Immature natural killer cell (primary cell): ENCODE data around the gene AKR1C1. TPM values are rescaled to one million over a fixed set of nuclear protein-coding genes. Genes with fewer than 3 reads are reported as not detected.
"Not testable (repeated sequence)": the region's sequence is repeated elsewhere in the genome, so short reads cannot be mapped to it uniquely, and the experiment has no call there.

Source experiments
- DNase-seq, 3 donors: peaks; one replicate each; pipeline ENCODE4 v3.0.0; 2022; ENCODE audit warnings: mixed read lengths in 1 of 3
- H3K27ac Mint-ChIP-seq, 6 donors: one replicate each; pipeline ENCODE4 v1.8.0; 2020; ENCODE audit warnings: mixed read lengths in 6 of 6, mild to moderate bottlenecking in 5 of 6, inconsistent platforms in 4 of 6, moderate library complexity in 3 of 6
- H3K27me3 Mint-ChIP-seq, 3 donors: one replicate each; pipeline ENCODE4 v1.8.0; 2020 to 2021; ENCODE audit warnings: low read depth in 3 of 3, mild to moderate bottlenecking in 3 of 3, mixed read lengths in 3 of 3, moderate library complexity in 3 of 3, inconsistent platforms in 1 of 3
- H3K36me3 Mint-ChIP-seq, 3 donors: one replicate each; pipeline ENCODE4 v1.8.0; 2020; ENCODE audit warnings: mixed read lengths in 3 of 3, inconsistent platforms in 2 of 3, mild to moderate bottlenecking in 2 of 3
- H3K4me1 Mint-ChIP-seq, 2 donors: one replicate each; pipeline ENCODE4 v1.8.0; 2020; ENCODE audit warnings: inconsistent platforms in 2 of 2, mild to moderate bottlenecking in 2 of 2, mixed read lengths in 2 of 2, moderate library complexity in 1 of 2
- H3K4me3 Mint-ChIP-seq, 5 donors: one replicate each; pipeline ENCODE4 v1.8.0; 2020; ENCODE audit warnings: mild to moderate bottlenecking in 5 of 5, mixed read lengths in 5 of 5, inconsistent platforms in 3 of 5, moderate library complexity in 3 of 5
- H3K9me3 Mint-ChIP-seq, 6 donors: one replicate each; pipeline ENCODE4 v1.8.0; 2020; ENCODE audit warnings: mild to moderate bottlenecking in 6 of 6, mixed read lengths in 6 of 6, inconsistent platforms in 4 of 6, moderate library complexity in 3 of 6
- polyA plus RNA-seq, 3 donors: library from polyadenylated mRNA; unstranded; fragments of 300-500 nt; fragmentation: Illumina TruSeq; gene quantifications; one replicate each; pipeline ENCODE4 v1.2.3, GENCODE V29; 2021

AKR1C1 gene
- polyA plus RNA-seq, 3 donors from 2014 or later = not detected

DNA sequence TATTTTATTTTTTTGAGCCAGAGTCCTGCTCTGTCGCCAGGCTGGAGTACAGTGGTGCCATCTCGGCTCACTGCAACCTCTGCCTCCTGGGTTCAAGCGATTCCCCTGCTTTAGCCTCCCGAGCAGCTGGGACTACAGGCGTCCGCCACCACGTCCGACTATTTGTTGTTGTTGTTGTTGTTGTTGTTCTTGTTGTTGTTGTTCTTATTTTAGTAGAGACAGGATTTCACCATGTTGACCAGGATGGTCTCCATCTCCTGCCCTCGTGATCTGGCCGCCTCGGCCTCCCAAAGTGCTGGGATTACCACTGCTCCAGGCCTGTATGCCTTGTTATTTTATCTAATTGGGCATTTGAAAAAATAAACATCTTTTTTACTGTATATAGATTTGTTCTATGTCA is 1.7 kb upstream of the AKR1C1 start:
- H3K4me3 Mint-ChIP-seq, H3K36me3 Mint-ChIP-seq, H3K9me3 Mint-ChIP-seq, H3K4me1 Mint-ChIP-seq, H3K27me3 Mint-ChIP-seq, H3K27ac Mint-ChIP-seq, DNase-seq: not testable (repeated sequence)

DNA sequence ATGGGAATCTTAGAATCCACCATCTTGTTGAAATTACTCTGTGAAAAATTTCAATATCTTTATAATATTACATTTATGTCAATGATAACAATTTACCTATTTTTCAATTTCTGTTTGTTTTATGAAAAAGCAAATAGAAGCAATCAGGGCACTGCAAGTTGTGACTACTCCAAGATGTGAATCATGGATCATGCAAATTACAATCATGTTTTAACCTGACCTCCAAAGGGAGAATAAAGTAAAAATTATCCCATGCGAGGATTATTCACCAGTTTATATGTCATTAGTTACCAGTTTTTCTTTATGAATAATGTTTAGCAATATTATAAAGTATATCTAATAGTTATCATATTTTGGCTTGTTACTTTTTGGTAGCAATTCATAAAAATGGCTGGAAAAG is 907 bp upstream of the AKR1C1 start:
- H3K36me3 Mint-ChIP-seq, H3K9me3 Mint-ChIP-seq, H3K4me3 Mint-ChIP-seq, H3K27me3 Mint-ChIP-seq, DNase-seq, H3K27ac Mint-ChIP-seq, H3K4me1 Mint-ChIP-seq: not testable (repeated sequence)

DNA sequence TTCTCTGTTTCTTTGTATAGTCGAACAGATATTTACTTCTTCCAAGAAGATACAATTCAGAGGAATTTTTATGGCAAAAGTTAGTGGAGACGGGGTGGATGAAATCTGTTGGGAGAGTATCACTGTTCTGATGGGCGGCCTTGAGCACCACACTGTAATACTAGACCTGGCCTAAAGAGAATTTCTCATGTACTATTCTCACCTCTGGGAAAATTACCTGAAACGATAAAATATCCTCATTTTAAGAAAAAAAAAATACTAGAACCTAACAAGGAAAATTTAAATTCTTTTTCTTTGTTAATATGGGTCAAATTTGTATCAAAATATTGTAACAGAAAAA is 570 bp downstream of the AKR1C1 start:
- H3K9me3 Mint-ChIP-seq, H3K36me3 Mint-ChIP-seq, H3K4me3 Mint-ChIP-seq, H3K27ac Mint-ChIP-seq, H3K4me1 Mint-ChIP-seq, H3K27me3 Mint-ChIP-seq, DNase-seq: not testable (repeated sequence)

DNA sequence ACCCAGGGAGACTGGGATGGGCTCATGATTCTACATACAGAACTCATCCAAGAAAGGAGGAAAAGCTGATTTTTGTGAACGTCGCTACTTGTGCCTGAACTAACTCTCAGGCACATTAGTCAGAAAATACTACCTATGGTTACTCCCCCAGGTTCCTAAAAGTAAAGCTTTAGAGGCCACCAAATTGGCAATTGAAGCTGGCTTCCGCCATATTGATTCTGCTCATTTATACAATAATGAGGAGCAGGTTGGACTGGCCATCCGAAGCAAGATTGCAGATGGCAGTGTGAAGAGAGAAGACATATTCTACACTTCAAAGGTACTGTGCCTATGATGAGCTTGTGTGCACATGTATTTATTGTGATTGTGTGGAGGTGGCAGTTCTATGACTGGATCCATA is 2.5 kb downstream of the AKR1C1 start:
- not testable (repeated sequence) for H3K4me1 Mint-ChIP-seq, H3K9me3 Mint-ChIP-seq, H3K36me3 Mint-ChIP-seq, H3K4me3 Mint-ChIP-seq, DNase-seq, H3K27ac Mint-ChIP-seq, H3K27me3 Mint-ChIP-seq

DNA sequence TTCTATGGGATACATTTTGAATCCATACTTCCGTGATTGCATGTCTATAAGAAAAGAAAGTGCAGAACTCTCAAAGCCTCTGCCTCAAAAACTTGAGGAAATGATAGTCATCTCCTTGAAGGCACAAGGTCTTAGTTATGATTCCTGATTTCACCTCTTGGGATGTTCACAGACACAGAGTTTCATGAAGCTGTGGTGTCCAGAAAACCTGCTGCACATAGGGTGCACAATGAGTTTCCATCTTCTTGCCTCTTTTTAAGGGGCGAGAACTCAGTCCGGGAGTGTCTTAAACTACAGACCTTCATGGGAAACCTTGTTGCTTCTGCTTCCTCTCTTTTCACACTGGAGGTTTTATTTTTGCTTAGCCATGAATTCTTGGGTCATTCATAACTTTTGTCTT is 4.0 kb downstream of the AKR1C1 start:
- not testable (repeated sequence) for H3K36me3 Mint-ChIP-seq, H3K4me1 Mint-ChIP-seq, H3K4me3 Mint-ChIP-seq, H3K27ac Mint-ChIP-seq, DNase-seq, H3K27me3 Mint-ChIP-seq, H3K9me3 Mint-ChIP-seq

DNA sequence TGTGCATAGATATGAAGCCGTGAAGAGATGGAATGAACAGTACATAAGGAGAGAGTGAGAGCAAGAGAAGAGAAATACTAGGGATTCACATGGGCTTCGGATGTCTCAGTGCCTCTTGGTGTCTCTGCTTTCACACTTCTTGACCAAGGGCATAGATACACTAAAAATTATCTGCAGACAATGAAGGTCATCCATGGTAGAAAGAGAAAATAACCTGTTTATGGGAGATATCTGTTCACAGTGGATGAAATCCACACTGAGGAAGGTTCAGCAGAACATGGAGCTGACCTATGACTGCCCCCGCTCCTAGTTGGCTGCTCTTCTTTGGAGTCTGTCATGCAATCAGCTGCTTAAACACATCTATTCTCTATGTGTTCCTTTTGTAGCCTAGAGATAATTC is 6.1 kb downstream of the AKR1C1 start:
- H3K27ac Mint-ChIP-seq, H3K4me1 Mint-ChIP-seq, H3K4me3 Mint-ChIP-seq, H3K36me3 Mint-ChIP-seq, H3K27me3 Mint-ChIP-seq, H3K9me3 Mint-ChIP-seq, DNase-seq: not testable (repeated sequence)

DNA sequence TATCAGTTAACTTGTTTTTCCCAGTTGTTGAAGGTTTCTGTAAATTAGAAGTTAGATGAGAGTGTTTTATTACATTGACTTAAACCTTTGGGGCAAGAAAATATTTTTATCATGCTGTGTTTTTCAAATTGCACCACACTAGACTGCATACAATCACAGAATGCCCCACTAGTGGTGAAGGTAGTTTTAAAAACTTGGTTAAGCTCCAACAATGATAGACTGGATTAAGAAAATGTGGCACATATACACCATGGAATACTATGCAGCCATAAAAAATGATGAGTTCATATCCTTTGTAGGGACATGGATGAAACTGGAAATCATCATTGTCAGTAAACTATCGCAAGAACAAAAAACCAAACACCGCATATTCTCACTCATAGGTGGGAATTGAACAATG is 7.1 kb downstream of the AKR1C1 start:
- not testable (repeated sequence) for DNase-seq, H3K4me1 Mint-ChIP-seq, H3K27me3 Mint-ChIP-seq, H3K27ac Mint-ChIP-seq, H3K36me3 Mint-ChIP-seq, H3K4me3 Mint-ChIP-seq, H3K9me3 Mint-ChIP-seq

DNA sequence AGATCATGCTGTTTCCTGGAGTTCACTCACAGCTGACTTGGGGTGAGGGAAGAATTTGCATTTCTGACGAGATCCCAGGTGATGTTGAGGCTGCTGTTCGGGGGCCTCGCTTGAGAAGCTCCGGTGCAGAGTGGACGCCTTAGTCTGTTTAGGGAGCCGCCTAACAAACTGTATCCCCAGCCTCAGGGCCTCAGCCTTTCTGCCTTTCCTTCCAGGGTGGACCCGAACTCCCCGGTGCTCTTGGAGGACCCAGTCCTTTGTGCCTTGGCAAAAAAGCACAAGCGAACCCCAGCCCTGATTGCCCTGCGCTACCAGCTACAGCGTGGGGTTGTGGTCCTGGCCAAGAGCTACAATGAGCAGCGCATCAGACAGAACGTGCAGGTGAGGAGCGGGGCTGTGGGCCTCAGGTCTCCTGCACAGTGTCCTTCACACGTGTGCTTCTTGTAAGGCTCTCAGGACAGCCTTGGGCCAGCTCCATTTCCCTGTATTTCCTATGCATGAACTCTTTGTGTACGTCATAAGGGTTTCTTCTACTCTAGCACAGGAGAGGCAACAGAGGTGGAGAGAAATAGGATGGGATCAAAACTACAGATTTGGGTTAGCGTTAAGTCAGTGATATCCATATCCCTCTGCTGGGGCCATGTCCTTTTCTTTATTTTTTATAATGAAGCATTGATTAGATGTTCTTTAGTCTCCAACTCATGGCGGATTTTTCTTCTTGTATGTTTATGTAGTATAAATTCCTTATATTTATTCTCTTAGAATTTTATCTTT is 9.3 kb downstream of the AKR1C1 start:
- not testable (repeated sequence) for H3K4me3 Mint-ChIP-seq, H3K27ac Mint-ChIP-seq, DNase-seq, H3K36me3 Mint-ChIP-seq, H3K4me1 Mint-ChIP-seq, H3K9me3 Mint-ChIP-seq, H3K27me3 Mint-ChIP-seq

DNA sequence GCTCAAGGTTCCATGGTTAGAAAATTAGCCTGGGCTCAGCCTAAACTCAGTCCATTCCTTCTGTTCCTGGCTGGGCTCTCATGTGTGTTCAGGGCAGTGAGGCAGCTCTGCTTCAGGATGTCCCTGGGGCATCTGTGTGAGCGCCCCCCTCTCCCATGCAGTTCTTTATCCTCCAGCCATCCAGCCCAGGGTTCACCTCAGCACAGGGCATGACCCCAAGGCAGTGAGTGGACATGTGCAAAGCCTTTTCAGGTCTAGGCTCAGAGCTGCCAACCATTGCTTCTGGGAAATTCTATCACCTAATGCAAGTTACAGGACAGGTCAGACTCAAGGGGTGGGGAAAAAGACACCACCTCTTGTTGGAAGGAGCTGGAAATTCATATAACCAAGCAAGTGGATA is 10.1 kb downstream of the AKR1C1 start:
- H3K9me3 Mint-ChIP-seq, H3K4me3 Mint-ChIP-seq, H3K27me3 Mint-ChIP-seq, DNase-seq, H3K27ac Mint-ChIP-seq, H3K36me3 Mint-ChIP-seq, H3K4me1 Mint-ChIP-seq: not testable (repeated sequence)

DNA sequence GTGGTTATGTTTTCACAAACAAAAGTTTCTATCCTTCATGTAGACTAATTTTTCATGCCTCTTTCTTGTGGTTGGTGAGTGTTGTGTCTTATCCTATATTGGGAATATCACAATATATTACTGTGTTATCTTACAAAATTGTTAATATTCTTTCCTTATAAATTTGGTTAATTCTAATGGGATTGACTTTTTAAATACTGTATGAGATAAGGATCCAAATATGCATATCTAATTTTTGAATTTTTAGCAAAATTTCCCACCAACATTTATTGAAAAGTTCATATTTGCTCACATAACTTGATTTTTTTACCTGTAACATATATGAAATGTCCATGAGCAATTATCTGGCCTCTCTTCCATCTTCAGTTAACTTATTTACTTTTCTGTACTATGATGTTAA is 11.2 kb downstream of the AKR1C1 start:
- DNase-seq, H3K4me1 Mint-ChIP-seq, H3K9me3 Mint-ChIP-seq, H3K36me3 Mint-ChIP-seq, H3K4me3 Mint-ChIP-seq, H3K27ac Mint-ChIP-seq, H3K27me3 Mint-ChIP-seq: not testable (repeated sequence)

DNA sequence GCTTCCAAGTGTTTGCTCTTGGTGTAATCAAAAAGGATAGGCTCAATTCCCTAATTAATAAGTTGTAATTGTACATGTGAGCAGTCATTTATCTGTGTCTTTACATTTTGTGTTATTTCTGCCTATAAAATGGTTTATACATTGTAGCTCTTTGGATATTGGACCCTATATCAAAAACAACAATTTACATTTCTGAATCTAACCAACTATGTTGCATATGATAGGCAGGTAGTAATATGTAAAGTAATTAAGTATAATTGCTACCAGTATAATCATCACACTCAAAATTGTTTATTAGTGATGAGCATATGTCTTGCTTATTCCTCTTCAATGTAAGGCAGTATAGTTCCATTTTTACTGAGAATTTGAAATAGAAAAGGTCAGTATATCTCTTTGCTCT is 13.8 kb downstream of the AKR1C1 start:
- no peak for DNase-seq
- peaks cover 2 to 4% (median 2%) of the 10 kb centered on the region in 3 donors for H3K27me3 Mint-ChIP-seq
- H3K4me1 Mint-ChIP-seq = peaks cover 0 to 5% of the 10 kb centered on the region in 2 donors
- no peaks in the 10 kb centered on the region for H3K36me3 Mint-ChIP-seq
- no peak overlapping the region for H3K4me3 Mint-ChIP-seq
- no peak overlapping the region for H3K27ac Mint-ChIP-seq
- no peaks in the 10 kb centered on the region for H3K9me3 Mint-ChIP-seq

DNA sequence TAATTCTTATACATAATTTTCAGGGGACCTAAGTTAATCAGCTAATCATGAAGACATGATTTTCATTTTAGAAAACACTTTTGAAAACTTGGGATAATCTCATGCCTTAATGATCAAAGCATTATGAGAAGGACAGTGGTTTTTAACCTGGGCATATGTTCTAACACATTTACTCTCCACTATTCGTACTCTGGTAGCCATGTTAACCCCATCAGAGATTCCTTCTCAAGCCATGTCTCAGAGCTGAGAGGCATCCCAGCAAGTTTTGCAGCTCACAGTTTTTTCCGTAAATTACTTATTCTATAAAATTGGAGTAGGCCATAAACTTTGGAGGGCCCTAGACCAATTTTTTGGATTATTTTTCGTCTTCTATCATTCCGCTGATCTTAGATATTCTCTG is 15.7 kb downstream of the AKR1C1 start:
- Mint-ChIP-seq H3K4me1 (peaks cover 0 to 6% of the 10 kb centered on the region in 2 donors), H3K9me3 (no peaks in the 10 kb centered on the region), H3K27ac (no peak overlapping the region), H3K4me3 (no peak overlapping the region), H3K27me3 (peaks cover 2 to 6% (median 4%) of the 10 kb centered on the region in 3 donors), H3K36me3 (no peaks in the 10 kb centered on the region)
- no peak for DNase-seq

DNA sequence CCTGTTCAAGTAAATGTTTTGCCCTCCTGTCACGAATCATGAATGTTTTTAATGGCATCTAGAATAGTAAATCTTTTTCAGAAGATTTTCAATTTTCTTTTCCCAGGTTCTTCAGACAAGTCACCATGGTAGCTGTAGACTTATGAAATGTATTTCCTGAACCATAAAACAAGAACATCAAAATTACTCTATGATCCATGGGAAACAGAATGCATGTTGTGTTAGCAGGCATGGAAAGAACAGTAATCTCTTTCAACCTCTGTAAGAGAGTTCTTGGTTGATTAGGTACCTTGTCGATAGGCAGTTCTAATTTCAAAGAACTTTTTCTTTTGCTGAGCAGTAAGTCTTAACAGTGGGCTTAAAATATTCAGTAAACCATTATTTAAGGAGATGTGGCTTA is 17.6 kb downstream of the AKR1C1 start:
- Mint-ChIP-seq H3K27ac (no peak overlapping the region), H3K9me3 (no peaks in the 10 kb centered on the region), H3K4me1 (peaks cover 0 to 6% of the 10 kb centered on the region in 2 donors), H3K4me3 (no peak overlapping the region), H3K27me3 (peaks cover 4 to 6% (median 6%) of the 10 kb centered on the region in 3 donors), H3K36me3 (no peaks in the 10 kb centered on the region)
- DNase-seq = no peak

DNA sequence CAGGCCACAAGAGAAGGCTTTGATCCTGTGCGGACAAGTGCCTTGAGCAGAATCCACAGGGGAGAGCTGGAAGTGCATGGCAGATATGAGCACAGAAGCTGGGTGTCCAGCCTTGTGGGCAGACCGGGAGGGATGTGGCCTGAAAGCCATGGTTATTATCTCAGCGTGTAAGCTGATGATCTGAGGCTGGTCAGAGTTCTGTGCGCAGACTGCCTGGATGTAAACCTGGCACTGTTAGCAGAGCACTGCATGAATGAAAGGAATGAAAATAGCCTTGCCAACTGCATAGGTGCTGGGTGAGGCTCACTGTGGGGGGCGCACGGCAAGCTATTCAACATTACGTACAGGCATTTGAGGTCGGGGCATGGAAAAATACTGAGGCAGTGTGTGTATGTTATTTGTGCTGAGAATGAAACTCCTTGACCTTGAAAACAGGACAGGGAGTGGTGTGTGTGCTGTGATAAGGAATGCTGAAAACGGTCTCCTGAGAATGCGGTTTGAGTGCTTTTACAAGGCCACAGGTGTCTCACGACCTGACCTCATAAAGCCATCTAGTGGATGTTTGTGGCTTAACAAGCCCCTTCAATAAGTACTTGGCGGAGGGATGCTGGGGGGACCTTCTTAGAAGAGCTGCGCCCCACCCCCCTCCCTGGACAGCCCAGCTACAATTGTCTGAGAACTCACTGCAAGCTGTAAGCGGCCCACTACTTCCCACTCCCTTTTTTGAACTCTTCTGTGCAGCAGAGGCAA is 18.7 kb downstream of the AKR1C1 start:
- DNase-seq = no peak
- no peak overlapping the region for H3K27ac Mint-ChIP-seq
- H3K4me3 Mint-ChIP-seq = no peak overlapping the region

DNA sequence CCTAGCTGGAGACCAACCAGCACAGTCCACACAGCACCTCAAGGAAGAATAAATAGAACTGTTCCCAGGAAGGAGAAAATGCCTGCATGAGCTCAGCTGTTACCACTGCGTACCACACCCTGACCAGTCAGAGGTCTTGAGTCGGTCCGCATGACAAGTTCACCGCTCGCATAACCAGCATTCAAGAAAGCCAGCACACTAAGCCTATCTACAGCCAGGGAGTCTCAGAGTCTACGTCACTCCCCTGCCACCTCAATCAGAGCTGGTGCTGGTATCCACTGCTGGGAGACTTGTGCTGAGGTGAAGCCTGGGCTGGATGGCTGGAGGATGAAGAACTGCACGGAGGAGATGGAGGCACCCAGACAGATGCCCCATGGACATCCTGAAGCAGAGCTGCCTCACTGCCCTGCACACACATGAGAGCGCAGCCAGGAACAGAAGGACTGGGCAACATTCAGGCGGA is 19.6 kb downstream of the AKR1C1 start:
- peaks cover 0 to 6% of the 10 kb centered on the region in 2 donors for H3K4me1 Mint-ChIP-seq
- no peaks in the 10 kb centered on the region for H3K36me3 Mint-ChIP-seq
- peaks cover 4 to 8% (median 6%) of the 10 kb centered on the region in 3 donors for H3K27me3 Mint-ChIP-seq
- no peak for DNase-seq
- H3K4me3 Mint-ChIP-seq = no peak overlapping the region
- H3K9me3 Mint-ChIP-seq = no peaks in the 10 kb centered on the region
- no peak overlapping the region for H3K27ac Mint-ChIP-seq

More for the DNA sequence above, 18.7 kb downstream of the AKR1C1 start:
- Mint-ChIP-seq H3K36me3 (no peaks in the 10 kb centered on the region), H3K27me3 (peaks cover 4 to 8% (median 6%) of the 10 kb centered on the region in 3 donors), H3K9me3 (no peaks in the 10 kb centered on the region), H3K4me1 (peaks cover 0 to 6% of the 10 kb centered on the region in 2 donors)
